ENCODE measurements around the gene SYT7. TPM values are rescaled to one million over a fixed set of nuclear protein-coding genes. Genes with fewer than 3 reads are reported as not detected.

SYT7 gene
- polyA plus RNA-seq, 1 donor (not counting 4 experiments of a cell fraction or from before 2014, with no cell fraction given) = 2.6 TPM

DNA sequence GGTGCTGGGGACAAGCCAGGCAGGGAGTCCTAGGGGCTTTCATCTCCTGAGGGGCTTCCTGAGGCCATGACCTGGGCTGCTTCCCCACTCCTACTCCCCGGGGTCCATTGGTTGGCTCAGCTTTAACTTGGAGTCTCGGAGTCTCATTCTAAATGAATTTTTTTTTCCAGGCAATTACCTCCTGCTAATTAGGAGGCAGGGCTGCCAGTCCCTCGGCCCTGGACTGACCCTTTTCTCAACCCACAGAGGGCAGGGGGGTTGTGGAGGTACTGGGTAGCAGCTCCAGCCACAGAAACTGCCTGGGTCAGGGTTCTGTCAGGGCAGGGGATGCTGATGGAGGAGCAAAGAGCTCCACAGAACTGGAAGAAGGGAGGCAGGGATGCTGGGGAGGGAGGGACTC is 11.9 kb downstream of the SYT7 start:
- Histone ChIP-seq H2AFZ (ENCODE audit: control insufficient read depth, low read length) (no peak overlapping the region), H4K20me1 (ENCODE audit: control insufficient read depth, extremely low read depth, insufficient read depth, low read length) (peaks cover 4% of the 10 kb centered on the region), H3K9me1 (ENCODE audit: control insufficient read depth, extremely low read depth, insufficient read depth, low read length) (no peaks in the 10 kb centered on the region), H3K27ac (ENCODE audit: control insufficient read depth, insufficient read depth, low read length) (no peak overlapping the region), H3K9me3 (ENCODE audit: control insufficient read depth, low read depth, low read length) (no peaks in the 10 kb centered on the region), H3K36me3 (ENCODE audit: control insufficient read depth in 2 of 2, extremely low read depth in 1 of 2, insufficient read depth in 2 of 2, low read length in 2 of 2) (no peaks in the 10 kb centered on the region), H3K27me3 (ENCODE audit: control insufficient read depth, extremely low read depth, insufficient read depth, low read length) (peaks cover 39% of the 10 kb centered on the region), H3K4me1 (ENCODE audit: control insufficient read depth, extremely low read depth, insufficient read depth, low read length) (no peaks in the 10 kb centered on the region), H3K4me2 (ENCODE audit: control insufficient read depth, extremely low read depth, insufficient read depth, low read depth, low read length) (no peak overlapping the region), H3K9ac (ENCODE audit: control insufficient read depth, extremely low read depth, insufficient read depth, low read length) (no peak overlapping the region), H3K79me2 (ENCODE audit: control insufficient read depth, insufficient read depth, low read length) (no peaks in the 10 kb centered on the region), H3K4me3 (ENCODE audit: control insufficient read depth in 2 of 3, extremely low read depth in 1 of 3, insufficient read depth in 2 of 3, low read depth in 1 of 3, low read length in 3 of 3) (no peak overlapping the region)
- DNase-seq (ENCODE audit: low read depth, low spot score) = no peak
- no peak for FAIRE-seq
- dilution Hi-C loops (cut with MboI; ENCODE audit: extremely low pct_ligation_motif_present, low sequenced_read_pairs) = no loop called here
- TF ChIP-seq EZH2 (IDR thresholded peaks at IDR 0.05; ENCODE audit: low read length) = no peak
- TF ChIP-seq, protein P1, sequence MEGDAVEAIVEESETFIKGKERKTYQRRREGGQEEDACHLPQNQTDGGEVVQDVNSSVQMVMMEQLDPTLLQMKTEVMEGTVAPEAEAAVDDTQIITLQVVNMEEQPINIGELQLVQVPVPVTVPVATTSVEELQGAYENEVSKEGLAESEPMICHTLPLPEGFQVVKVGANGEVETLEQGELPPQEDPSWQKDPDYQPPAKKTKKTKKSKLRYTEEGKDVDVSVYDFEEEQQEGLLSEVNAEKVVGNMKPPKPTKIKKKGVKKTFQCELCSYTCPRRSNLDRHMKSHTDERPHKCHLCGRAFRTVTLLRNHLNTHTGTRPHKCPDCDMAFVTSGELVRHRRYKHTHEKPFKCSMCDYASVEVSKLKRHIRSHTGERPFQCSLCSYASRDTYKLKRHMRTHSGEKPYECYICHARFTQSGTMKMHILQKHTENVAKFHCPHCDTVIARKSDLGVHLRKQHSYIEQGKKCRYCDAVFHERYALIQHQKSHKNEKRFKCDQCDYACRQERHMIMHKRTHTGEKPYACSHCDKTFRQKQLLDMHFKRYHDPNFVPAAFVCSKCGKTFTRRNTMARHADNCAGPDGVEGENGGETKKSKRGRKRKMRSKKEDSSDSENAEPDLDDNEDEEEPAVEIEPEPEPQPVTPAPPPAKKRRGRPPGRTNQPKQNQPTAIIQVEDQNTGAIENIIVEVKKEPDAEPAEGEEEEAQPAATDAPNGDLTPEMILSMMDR (optimal IDR thresholded peaks at IDR 0.05 in 1 of 3, IDR thresholded peaks at IDR 0.05 in 1 of 3, conservative IDR thresholded peaks at IDR 0.05 in 1 of 3; ENCODE audit: extremely low read depth in 1 of 3, insufficient read depth in 2 of 3, low read length in 3 of 3) = no peak

DNA sequence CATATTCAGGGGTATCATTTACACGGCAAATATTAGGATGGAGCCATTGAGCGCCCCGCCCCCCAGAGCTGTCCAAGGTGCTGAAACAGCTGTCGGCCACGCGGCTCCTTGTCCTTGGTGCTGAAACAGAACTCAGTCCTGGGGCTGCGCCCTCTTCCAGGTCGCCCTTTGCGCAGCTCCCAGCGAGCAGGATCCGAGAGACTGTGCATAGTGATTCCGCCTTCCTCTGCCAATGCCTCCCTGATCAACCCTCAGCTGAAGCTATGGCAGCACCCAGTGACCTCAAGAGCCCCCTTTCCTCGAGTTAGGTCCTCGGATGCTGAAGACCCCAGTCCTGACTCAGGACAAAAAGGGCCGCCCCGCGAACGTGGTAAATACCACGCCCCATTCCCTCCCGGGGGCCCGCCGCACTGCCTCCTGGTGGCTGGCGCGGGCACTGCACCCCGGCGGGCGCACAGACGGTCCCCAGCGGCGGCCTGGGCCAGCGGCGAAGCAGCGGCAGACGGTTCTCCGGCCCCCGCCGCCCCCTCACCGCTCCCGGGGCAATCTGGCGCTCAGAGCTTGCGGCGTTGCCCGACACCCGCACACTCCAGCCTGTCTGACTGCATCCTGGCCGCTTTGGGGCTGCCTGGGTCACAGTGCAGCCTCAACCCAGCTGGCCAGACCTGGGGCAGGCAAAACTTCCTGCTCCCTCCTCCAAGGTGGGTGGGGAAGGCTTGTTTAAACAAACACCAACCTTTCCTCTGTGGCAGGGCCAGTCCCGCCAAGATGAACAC is 13.4 kb downstream of the SYT7 start:
- Histone ChIP-seq H3K4me2 (ENCODE audit: control insufficient read depth, extremely low read depth, insufficient read depth, low read depth, low read length) (peak overlapping the region; percentile 47), H3K4me1 (ENCODE audit: control insufficient read depth, extremely low read depth, insufficient read depth, low read length) (no peaks in the 10 kb centered on the region), H3K9me3 (ENCODE audit: control insufficient read depth, low read depth, low read length) (no peaks in the 10 kb centered on the region), H3K27ac (ENCODE audit: control insufficient read depth, insufficient read depth, low read length) (no peak overlapping the region), H2AFZ (ENCODE audit: control insufficient read depth, low read length) (no peak overlapping the region), H4K20me1 (ENCODE audit: control insufficient read depth, extremely low read depth, insufficient read depth, low read length) (peaks cover 4% of the 10 kb centered on the region), H3K36me3 (ENCODE audit: control insufficient read depth in 2 of 2, extremely low read depth in 1 of 2, insufficient read depth in 2 of 2, low read length in 2 of 2) (no peaks in the 10 kb centered on the region), H3K9ac (ENCODE audit: control insufficient read depth, extremely low read depth, insufficient read depth, low read length) (no peak overlapping the region), H3K27me3 (ENCODE audit: control insufficient read depth, extremely low read depth, insufficient read depth, low read length) (peaks cover 32% of the 10 kb centered on the region), H3K9me1 (ENCODE audit: control insufficient read depth, extremely low read depth, insufficient read depth, low read length) (no peaks in the 10 kb centered on the region), H3K4me3 (ENCODE audit: control insufficient read depth in 2 of 3, extremely low read depth in 1 of 3, insufficient read depth in 2 of 3, low read depth in 1 of 3, low read length in 3 of 3) (peak overlapping the region in 1 of 3 experiments; percentile 20), H3K79me2 (ENCODE audit: control insufficient read depth, insufficient read depth, low read length) (no peaks in the 10 kb centered on the region)
- FAIRE-seq (peak; percentile 32), DNase-seq (ENCODE audit: low read depth, low spot score) (peak; percentile 15)
- TF ChIP-seq, protein P1 (optimal IDR thresholded peaks at IDR 0.05 in 1 of 3, IDR thresholded peaks at IDR 0.05 in 1 of 3, conservative IDR thresholded peaks at IDR 0.05 in 1 of 3; ENCODE audit: extremely low read depth in 1 of 3, insufficient read depth in 2 of 3, low read length in 3 of 3) = peak in 2 of 3 experiments; percentile 66 to 72
- no peak for TF ChIP-seq EZH2 (IDR thresholded peaks at IDR 0.05; ENCODE audit: low read length)
- dilution Hi-C loops (cut with MboI; ENCODE audit: extremely low pct_ligation_motif_present, low sequenced_read_pairs) = no loop called here
